Measurements from ENCODE around the gene OSBPL3.

The OSBPL3 gene

DNA sequence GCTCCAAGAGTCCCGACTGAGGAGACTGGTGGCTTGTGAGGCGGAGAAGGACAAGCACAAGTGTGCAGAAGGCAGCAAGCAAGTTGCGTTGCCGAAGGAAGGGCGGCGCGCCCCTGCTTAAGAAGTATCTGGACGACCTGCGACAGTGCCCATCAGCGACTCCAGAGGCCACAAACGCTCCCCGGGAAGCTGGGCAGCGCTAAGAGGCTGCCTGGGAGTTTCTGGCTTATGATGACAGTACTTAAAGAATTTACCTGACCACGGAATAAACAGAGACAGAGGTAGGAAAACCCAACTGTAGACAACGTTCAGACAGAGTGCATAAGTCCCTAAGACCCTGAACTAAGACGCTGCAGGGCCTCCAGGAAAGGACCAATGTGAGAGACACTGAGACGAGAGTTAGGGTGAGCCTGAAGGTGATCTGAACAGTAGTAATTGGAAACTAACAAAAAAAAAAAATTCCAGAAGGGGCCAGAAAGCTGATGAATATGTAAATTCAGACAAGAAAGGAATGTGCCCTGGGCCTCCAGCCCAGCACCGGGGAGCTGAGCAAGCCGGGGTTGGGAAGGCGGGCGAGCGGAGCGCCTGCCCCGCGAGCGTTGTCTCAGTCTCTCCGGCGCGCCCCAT, 1.0 kb downstream of the OSBPL3 start:
- no peak for DNase-seq

DNA sequence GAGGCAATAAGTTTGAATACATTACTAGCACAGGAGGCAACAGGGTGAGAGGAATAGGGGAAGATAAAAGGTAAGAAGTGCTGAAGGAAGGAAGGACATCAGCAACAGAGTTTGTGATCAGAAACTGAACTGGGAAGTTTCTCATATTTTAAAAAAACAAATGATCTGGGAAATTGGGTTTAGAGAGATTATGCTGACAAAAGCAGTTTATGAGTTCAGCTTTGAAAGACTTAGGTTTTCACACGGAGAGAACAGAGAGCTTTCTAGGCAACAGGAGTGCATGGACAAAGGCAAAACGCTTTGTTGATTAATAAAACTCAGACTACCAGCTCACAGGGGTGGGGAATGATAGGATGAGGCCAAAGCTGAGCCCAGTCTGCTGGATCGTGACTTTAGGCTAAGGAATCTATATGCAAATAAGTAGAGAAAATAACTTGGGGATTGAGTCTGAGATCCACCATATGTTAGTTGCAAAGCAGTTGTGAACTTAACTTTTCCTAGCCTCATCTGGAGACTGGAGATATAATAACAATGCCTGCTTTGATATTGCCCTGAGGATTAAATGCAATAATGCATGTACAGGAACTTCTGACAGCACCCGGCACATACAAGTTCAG, 4.2 kb downstream of the OSBPL3 start:
- no peak for DNase-seq

GRCh38 chr7:24975172-24975571, 4.8 kb downstream of the OSBPL3 start:
- DNase-seq: no peak

DNA sequence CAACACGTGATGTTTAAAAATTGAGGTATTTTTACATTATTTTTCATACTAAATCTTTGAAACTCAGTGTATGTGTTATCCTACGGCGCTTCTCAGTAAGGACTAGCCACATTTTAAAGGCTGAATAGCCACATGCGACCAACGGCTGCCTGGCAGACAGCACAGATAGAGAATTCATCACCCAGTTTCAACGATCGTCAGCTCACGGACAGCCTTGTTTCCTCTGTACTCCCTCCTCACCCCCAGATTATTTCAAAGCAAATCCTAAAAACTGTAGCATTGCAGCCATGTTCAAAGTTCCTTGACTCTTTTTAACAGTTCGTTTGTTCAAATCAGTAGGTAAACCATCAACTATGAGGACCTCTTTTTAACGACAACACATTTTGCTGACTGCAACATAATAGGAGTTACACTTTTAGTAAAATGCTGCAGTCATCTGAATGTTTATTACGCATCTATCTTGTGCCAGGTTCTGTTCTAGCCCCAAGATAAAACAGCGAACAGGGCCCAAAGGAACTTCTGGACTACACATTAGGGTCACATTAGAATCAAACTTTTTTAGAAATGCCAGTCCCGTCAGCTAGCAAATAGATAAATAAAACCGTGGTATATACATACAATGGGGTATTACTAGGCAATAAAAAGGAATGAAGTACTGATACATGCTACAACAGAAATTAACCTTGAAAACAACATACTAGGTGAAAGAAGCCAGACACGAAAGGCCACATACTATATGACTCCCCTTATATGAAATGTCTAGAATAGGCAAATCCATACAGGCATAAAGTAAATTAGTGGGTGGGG, 5.7 kb downstream of the OSBPL3 start:
- no peak for DNase-seq

- no peak for DNase-seq
Observed at GRCh38 chr7:24972991-24973390, 7.0 kb downstream of the OSBPL3 start.

DNA sequence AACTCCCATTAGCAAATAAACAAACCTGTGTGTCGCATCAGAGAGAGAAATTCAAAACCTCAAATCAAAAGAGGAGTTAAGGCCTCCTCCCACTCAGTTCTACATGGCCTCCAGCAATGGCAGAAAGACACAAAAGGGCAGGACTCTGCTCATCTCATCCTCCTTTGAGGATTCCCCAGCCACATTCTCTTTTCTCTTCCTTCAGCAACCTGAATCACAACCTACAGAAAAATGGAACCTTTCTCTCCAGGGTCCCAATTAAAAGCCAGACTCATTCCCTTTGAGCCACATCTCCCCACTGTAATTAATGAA, 7.9 kb downstream of the OSBPL3 start:
- DNase-seq: no peak

GRCh38 chr7:24971333-24972165, 8.4 kb downstream of the OSBPL3 start:
- DNase-seq: no peak

DNA sequence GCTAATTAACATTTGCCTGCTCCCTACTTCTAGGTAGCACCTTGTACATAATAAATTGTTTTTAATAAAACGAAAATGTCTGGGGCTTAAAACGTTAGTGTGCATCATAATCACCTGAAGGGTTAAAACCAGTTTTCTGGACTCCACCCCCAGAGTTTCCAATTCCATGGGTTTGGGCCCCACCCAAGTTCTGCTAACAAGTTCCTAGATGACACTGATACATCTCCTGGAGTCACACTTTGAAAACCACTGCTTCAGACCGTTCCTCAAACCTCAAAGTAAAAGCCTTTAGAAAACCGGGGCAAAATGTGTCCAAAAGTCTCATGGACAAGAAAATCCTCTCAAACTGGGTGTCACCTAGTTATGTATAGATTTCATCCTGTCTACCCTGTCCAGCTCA, 9.3 kb downstream of the OSBPL3 start:
- no peak for DNase-seq

- no peak for DNase-seq
Observed at GRCh38 chr7:24968165-24968564, 11.8 kb downstream of the OSBPL3 start.

GRCh38 chr7:24967696-24968095, 12.3 kb downstream of the OSBPL3 start:
- no peak for DNase-seq

- no peak for DNase-seq
Observed at GRCh38 chr7:24966802-24967201, 13.2 kb downstream of the OSBPL3 start.

GRCh38 chr7:24965831-24966708, 13.9 kb downstream of the OSBPL3 start:
- no peak for DNase-seq

DNA sequence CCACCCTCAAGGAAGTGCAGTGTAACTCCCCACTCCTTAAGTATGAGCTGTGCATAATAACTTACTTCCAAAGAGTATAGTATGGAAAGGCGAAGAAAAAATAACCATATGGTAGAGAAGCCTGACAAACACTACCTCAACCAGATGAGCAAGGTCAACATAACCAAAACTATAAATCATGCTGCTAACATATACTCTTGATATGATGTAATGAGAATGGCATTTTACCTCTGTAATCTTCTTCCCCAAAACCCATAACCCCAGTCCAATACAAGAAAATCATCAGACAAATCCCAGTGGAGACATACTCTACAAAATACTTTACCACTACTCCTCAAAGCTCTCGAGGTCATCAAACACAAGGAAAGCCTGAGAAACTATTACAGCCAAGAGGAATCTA, 15.8 kb downstream of the OSBPL3 start:
- DNase-seq: no peak

GRCh38 chr7:24963218-24963617, 16.8 kb downstream of the OSBPL3 start:
- no peak for DNase-seq

- no peak for DNase-seq
Observed at GRCh38 chr7:24962418-24962962, 17.5 kb downstream of the OSBPL3 start.

GRCh38 chr7:24959735-24960485, 20.1 kb downstream of the OSBPL3 start:
- no peak for DNase-seq

- no peak for DNase-seq
Observed at GRCh38 chr7:24958399-24958798, 21.6 kb downstream of the OSBPL3 start.

DNA sequence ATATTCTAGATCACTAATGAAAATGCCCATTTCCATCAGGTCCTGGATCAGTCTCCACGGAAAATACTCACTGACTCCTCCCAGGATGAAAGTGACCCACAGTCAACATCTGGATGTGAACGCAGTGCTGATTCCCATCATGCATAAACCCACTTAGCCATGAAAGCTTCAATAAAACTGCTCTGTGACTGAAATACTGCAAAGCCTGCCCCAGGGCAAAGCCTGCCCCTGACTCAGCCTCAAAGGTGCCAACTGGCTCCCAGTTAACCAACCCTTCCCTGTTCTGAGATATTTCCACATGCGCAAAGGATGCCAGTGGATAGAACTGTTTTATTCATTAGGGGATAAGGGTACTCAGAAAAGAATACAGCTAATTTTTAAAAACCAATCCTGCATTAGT, 24.0 kb downstream of the OSBPL3 start:
- DNase-seq: no peak

DNA sequence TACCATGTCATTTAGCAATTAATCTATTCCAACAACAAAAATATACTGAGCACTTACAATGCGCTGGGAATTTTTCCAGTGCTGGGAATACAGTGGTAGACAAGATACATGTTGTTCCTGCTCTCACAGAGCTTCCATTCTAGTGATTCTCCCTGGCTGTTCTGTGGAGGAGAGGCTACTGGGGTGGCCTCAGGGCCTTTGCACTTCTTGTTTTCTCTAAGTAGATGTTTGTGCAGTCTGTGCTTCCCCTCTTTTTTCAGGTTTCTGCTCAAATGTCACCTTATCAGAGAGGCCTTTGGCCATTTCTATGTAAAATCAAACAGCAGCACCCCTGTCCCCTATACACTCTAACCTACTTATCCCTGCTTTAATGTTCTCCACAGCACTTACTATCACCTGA, 24.7 kb downstream of the OSBPL3 start:
- DNase-seq: no peak

GRCh38 chr7:24952464-24952863, 27.5 kb downstream of the OSBPL3 start:
- DNase-seq: no peak

GRCh38 chr7:24951441-24951980, 28.5 kb downstream of the OSBPL3 start:
- DNase-seq: no peak
